Testis (tissue), 2 donors: ENCODE measurements around the gene MAP2K3.

ENCODE experiments used
- CTCF ChIP-seq, 3 experiments: fragments of 450-650 bp in 2 of 3; fragments of 200-600 bp in 1 of 3; sonication (generic) in 1 of 3; IDR thresholded peaks; one replicate each; pipeline ENCODE4 v1.5.1; 2016 to 2019; ENCODE audit warnings: antibody characterized with exemption in 3 of 3, mild to moderate bottlenecking in 2 of 3, moderate library complexity in 1 of 3
- POLR2A ChIP-seq: fragments of 450-650 bp; IDR thresholded peaks from one replicate; pipeline ENCODE4 v1.6.1; 2017; ENCODE audit warnings: antibody characterized with exemption, mild to moderate bottlenecking, moderate library complexity

DNA sequence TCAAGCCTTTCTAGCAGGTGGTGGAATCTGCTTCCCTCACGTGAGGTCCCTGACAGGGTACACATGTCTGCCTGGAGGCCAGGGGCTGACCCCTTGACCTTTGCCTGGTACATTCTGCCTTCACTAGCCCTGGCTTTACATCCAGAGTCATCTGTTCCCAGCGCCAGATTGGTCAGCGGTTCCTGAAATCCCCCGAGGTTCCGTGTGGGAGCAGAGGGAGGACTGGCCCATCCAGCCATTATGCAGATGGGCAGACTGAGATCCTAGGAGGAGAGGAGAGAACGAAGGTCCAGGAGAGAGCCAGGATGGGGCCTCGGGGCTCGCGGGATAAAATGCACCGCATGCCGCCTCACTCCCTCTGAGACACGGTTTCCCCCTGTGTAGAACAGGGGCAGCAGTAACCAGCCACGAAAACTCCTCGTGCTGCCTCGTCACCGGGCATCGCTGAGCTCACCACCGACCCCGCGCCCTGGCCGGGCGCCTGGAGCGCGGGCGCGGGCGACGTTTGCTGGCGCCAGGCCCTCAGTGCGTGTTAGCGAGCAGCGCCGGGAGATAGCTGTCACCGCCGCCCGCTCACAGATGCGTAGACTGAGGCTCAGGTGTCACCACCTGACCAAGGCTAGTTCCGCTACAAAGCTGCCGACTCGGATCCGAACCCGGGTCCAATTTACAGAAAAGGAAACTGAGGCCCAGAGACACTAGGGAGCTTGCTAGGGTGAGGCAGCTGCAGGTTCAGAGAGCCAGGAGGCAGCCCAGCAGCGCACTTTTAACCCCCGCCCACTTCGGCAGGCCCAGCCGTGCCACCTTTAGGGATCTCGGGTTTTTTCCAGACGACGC lies 811 bp upstream of the MAP2K3 start:
- TF ChIP-seq CTCF (IDR thresholded peaks at IDR 0.05), result no peak
- no peak for TF ChIP-seq POLR2A
